GM12878 (cell line): ENCODE measurements around the gene PAQR8. TPM values are rescaled to one million over a fixed set of nuclear protein-coding genes. Genes with fewer than 3 reads are reported as not detected.

Experiments used
- EZH2 ChIP-seq: IDR thresholded peaks from 2 replicates; pipeline ENCODE4 v1.6.1; 2012; ENCODE audit warnings: low read depth, mild to moderate bottlenecking, control low read depth, inconsistent platforms, low read length, borderline replicate concordance; ENCODE audit not compliant: control insufficient read depth
- JUNB ChIP-seq: IDR thresholded peaks from 2 replicates; pipeline ENCODE4 v1.6.1; 2016; ENCODE audit warnings: antibody characterized with exemption, mild to moderate bottlenecking
- KAT2A ChIP-seq: conservative IDR thresholded peaks from 2 replicates; pipeline ENCODE4 v1.6.1; 2011; ENCODE audit warnings: low read depth, low read length; ENCODE audit not compliant: control insufficient read depth
- RAD51 ChIP-seq: fragments of 450-650 bp; IDR thresholded peaks from 2 replicates; pipeline ENCODE4 v1.6.1; 2016; ENCODE audit warnings: moderate library complexity, mild to moderate bottlenecking, inconsistent platforms
- SREBF1 ChIP-seq: IDR thresholded peaks from 2 replicates; pipeline ENCODE4 v1.6.1; 2012; ENCODE audit warnings: mild to moderate bottlenecking, low read length
- ZNF687 ChIP-seq: fragments of 450-650 bp; IDR thresholded peaks from 2 replicates; pipeline ENCODE4 v1.6.1; 2017; ENCODE audit warnings: mild to moderate bottlenecking, moderate library complexity
- polyA plus RNA-seq, 11 experiments: library from polyadenylated mRNA; depleted of rRNA in 4 of 11; unstranded in 6 of 11; stranded (reverse) in 5 of 11; fragments of >200 nt; fragmentation: Nextera tagmentation in 4 of 11; fragmentation: Illumina TruSeq in 1 of 11; extraction: Ambion mirVana in 4 of 11; extraction: Trizol in 1 of 11; gene quantifications; 1 replicate in 1 of 11; 2 replicates in 10 of 11; pipeline versions ENCODE4 v1.2.1 to v1.2.3, GENCODE V29; 2011 to 2016; ENCODE audit warnings: inconsistent platforms in 2 of 11, missing spikeins in 2 of 11, low read depth in 1 of 11
- total RNA-seq, 4 experiments: library from RNA; depleted of rRNA in 3 of 4; stranded (reverse); fragments of >200 nt in 3 of 4; fragmentation: Illumina TruSeq in 1 of 4; extraction: Trizol in 1 of 4; gene quantifications; 2 replicates each; pipeline versions ENCODE4 v1.2.1 to v1.2.3, GENCODE V29; 2013 to 2021
- TF ChIP-seq, protein P1 (sequence below): fragments of 450-650 bp; formaldehyde crosslinking; IDR thresholded peaks from 2 replicates; pipeline ENCODE4 v1.4.0; 2020; ENCODE audit warnings: mild to moderate bottlenecking, moderate library complexity

Gene PAQR8
- total and polyA plus RNA-seq, 10 of the 15 experiments (the other 5 are each of a cell fraction or from before 2014, with no cell fraction given), result 3.9 to 22.4 (median 14.6) TPM

DNA sequence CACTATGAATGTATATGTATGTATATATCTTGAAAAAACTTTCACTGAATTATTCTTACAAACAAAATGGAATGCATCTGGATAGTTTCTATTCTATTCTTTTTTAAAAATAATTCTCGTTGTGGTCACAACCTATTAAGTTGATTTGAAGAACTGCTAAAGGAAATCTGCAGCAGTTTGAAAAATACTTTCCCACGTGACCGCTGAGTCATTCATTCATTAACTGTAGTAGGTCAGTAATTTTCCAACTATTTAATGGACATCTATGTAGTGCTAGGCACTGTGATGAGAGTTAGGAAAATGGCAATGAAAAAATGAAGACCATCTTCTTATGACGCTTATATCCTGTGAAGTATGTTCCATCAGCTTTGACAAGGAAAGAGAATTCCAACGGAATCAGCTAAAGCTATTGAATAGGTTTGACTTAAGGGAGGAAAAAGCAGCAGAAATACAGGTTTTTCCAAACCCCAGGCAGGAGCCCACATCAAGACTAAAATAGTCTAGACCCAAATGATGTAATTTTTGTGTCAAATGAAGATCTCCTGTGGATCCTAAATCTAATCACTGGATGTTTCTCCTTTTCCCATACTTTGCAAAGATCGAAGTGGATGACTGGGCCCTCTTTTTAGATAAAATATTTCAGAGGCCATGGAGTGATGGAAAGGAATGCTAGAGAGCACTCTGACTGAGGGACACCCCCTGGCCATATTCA is 54.1 kb downstream of the PAQR8 start (continued):
- TF ChIP-seq, protein P1, sequence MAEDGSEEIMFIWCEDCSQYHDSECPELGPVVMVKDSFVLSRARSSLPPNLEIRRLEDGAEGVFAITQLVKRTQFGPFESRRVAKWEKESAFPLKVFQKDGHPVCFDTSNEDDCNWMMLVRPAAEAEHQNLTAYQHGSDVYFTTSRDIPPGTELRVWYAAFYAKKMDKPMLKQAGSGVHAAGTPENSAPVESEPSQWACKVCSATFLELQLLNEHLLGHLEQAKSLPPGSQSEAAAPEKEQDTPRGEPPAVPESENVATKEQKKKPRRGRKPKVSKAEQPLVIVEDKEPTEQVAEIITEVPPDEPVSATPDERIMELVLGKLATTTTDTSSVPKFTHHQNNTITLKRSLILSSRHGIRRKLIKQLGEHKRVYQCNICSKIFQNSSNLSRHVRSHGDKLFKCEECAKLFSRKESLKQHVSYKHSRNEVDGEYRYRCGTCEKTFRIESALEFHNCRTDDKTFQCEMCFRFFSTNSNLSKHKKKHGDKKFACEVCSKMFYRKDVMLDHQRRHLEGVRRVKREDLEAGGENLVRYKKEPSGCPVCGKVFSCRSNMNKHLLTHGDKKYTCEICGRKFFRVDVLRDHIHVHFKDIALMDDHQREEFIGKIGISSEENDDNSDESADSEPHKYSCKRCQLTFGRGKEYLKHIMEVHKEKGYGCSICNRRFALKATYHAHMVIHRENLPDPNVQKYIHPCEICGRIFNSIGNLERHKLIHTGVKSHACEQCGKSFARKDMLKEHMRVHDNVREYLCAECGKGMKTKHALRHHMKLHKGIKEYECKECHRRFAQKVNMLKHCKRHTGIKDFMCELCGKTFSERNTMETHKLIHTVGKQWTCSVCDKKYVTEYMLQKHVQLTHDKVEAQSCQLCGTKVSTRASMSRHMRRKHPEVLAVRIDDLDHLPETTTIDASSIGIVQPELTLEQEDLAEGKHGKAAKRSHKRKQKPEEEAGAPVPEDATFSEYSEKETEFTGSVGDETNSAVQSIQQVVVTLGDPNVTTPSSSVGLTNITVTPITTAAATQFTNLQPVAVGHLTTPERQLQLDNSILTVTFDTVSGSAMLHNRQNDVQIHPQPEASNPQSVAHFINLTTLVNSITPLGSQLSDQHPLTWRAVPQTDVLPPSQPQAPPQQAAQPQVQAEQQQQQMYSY, result no peak
- peak; percentile 62 for TF ChIP-seq RAD51
- no peak for TF ChIP-seq SREBF1
- 0 out of 2 replicates have a peak, but pooled peaks have one; percentile 4 for TF ChIP-seq JUNB
- no peak for TF ChIP-seq KAT2A
- TF ChIP-seq EZH2, result no peak
- no peak for TF ChIP-seq ZNF687
